ENCODE data around the gene SAT1. TPM values are rescaled to one million over a fixed set of nuclear protein-coding genes. Genes with fewer than 3 reads are reported as not detected.

SAT1 gene
- total RNA-seq, 1 donor: 96.6 TPM

- Histone ChIP-seq H3K4me1 (ENCODE audit: insufficient read depth, low read length) (peaks cover 3% of the 10 kb centered on the region), H3K27me3 (ENCODE audit: insufficient read depth, low read length) (no peaks in the 10 kb centered on the region), H3K27ac (ENCODE audit: low read depth, low read length) (peak overlapping the region; percentile 87), H3K4me2 (ENCODE audit: insufficient read depth, low read length) (peak overlapping the region; percentile 77), H3K4me3 (ENCODE audit: insufficient read depth, low read length) (peak overlapping the region; percentile 75), H2AFZ (ENCODE audit: low read length) (no peak overlapping the region), H3K9me3 (ENCODE audit: low read depth, low read length) (no peaks in the 10 kb centered on the region), H3K79me2 (ENCODE audit: insufficient read depth, low read length) (peaks cover 8% of the 10 kb centered on the region), H3K36me3 (ENCODE audit: insufficient read depth, low read length) (peaks cover 13% of the 10 kb centered on the region), H4K20me1 (ENCODE audit: insufficient read depth, low read length) (no peaks in the 10 kb centered on the region)
- DNase-seq (ENCODE audit: insufficient read length, low spot score, missing footprints): peak; percentile 57
- TF ChIP-seq CTCF (IDR thresholded peaks at IDR 0.05; ENCODE audit: extremely low read depth, low read depth, low read length): no peak
Measured at GRCh38 chrX:23784470-23785331, 1.7 kb downstream of the SAT1 start.

GRCh38 chrX:23785580-23785979, 2.6 kb downstream of the SAT1 start:
- no peak overlapping the region for H3K27ac ChIP-seq (ENCODE audit: low read depth, low read length)
- no peaks in the 10 kb centered on the region for H4K20me1 ChIP-seq (ENCODE audit: insufficient read depth, low read length)
- no peak overlapping the region for H3K4me3 ChIP-seq (ENCODE audit: insufficient read depth, low read length)
- H3K4me1 ChIP-seq (ENCODE audit: insufficient read depth, low read length): peaks cover 3% of the 10 kb centered on the region
- no peak overlapping the region for H2AFZ ChIP-seq (ENCODE audit: low read length)
- H3K9me3 ChIP-seq (ENCODE audit: low read depth, low read length): no peaks in the 10 kb centered on the region
- DNase-seq (ENCODE audit: insufficient read length, low spot score, missing footprints): no peak
- H3K27me3 ChIP-seq (ENCODE audit: insufficient read depth, low read length): no peaks in the 10 kb centered on the region
- H3K4me2 ChIP-seq (ENCODE audit: insufficient read depth, low read length): no peak overlapping the region
- no peak for TF ChIP-seq CTCF (IDR thresholded peaks at IDR 0.05; ENCODE audit: extremely low read depth, low read depth, low read length)
- H3K79me2 ChIP-seq (ENCODE audit: insufficient read depth, low read length): peaks cover 8% of the 10 kb centered on the region
- H3K36me3 ChIP-seq (ENCODE audit: insufficient read depth, low read length): peaks cover 13% of the 10 kb centered on the region

- H3K27ac ChIP-seq (ENCODE audit: low read depth, low read length): no peak overlapping the region
- H2AFZ ChIP-seq (ENCODE audit: low read length): no peak overlapping the region
- no peaks in the 10 kb centered on the region for H3K9me3 ChIP-seq (ENCODE audit: low read depth, low read length)
- no peaks in the 10 kb centered on the region for H3K27me3 ChIP-seq (ENCODE audit: insufficient read depth, low read length)
- no peak overlapping the region for H3K4me3 ChIP-seq (ENCODE audit: insufficient read depth, low read length)
- no peak overlapping the region for H3K4me2 ChIP-seq (ENCODE audit: insufficient read depth, low read length)
- H3K4me1 ChIP-seq (ENCODE audit: insufficient read depth, low read length): peaks cover 3% of the 10 kb centered on the region
- DNase-seq (ENCODE audit: insufficient read length, low spot score, missing footprints): peak; percentile 36
- TF ChIP-seq CTCF (IDR thresholded peaks at IDR 0.05; ENCODE audit: extremely low read depth, low read depth, low read length): no peak
- H3K36me3 ChIP-seq (ENCODE audit: insufficient read depth, low read length): peaks cover 13% of the 10 kb centered on the region
- no peaks in the 10 kb centered on the region for H4K20me1 ChIP-seq (ENCODE audit: insufficient read depth, low read length)
- H3K79me2 ChIP-seq (ENCODE audit: insufficient read depth, low read length): peaks cover 8% of the 10 kb centered on the region
Measured at GRCh38 chrX:23786268-23786815, 3.4 kb downstream of the SAT1 start.

- Histone ChIP-seq H3K79me2 (ENCODE audit: insufficient read depth, low read length) (peaks cover 8% of the 10 kb centered on the region), H3K4me3 (ENCODE audit: insufficient read depth, low read length) (no peak overlapping the region), H3K27ac (ENCODE audit: low read depth, low read length) (no peak overlapping the region), H3K4me2 (ENCODE audit: insufficient read depth, low read length) (no peak overlapping the region), H3K9me3 (ENCODE audit: low read depth, low read length) (no peaks in the 10 kb centered on the region), H2AFZ (ENCODE audit: low read length) (no peak overlapping the region), H3K4me1 (ENCODE audit: insufficient read depth, low read length) (no peaks in the 10 kb centered on the region), H3K27me3 (ENCODE audit: insufficient read depth, low read length) (no peaks in the 10 kb centered on the region), H4K20me1 (ENCODE audit: insufficient read depth, low read length) (no peaks in the 10 kb centered on the region), H3K36me3 (ENCODE audit: insufficient read depth, low read length) (peaks cover 13% of the 10 kb centered on the region)
- no peak for DNase-seq (ENCODE audit: insufficient read length, low spot score, missing footprints)
- TF ChIP-seq CTCF (IDR thresholded peaks at IDR 0.05; ENCODE audit: extremely low read depth, low read depth, low read length): no peak
Measured at GRCh38 chrX:23787745-23788118, 4.8 kb downstream of the SAT1 start.
